H9 (cell line): ENCODE data around the gene ST6GALNAC3. TPM values are rescaled to one million over a fixed set of nuclear protein-coding genes. Genes with fewer than 3 reads are reported as not detected.

Source experiments
- DNase-seq: peaks from one replicate; pipeline ENCODE4 v3.0.0-alpha.2; 2017
- H2AFZ ChIP-seq: one replicate; pipeline ENCODE4 v1.6.1; 2013; ENCODE audit warnings: mild to moderate bottlenecking, low read length, control low read depth, moderate library complexity
- H2AK5ac ChIP-seq: 2 replicates; pipeline ENCODE4 v1.6.1; 2013; ENCODE audit warnings: low read length, control low read depth, mixed read lengths; ENCODE audit not compliant: insufficient read length
- H2BK120ac ChIP-seq: one replicate; pipeline ENCODE4 v1.6.1; 2013; ENCODE audit warnings: low read depth, mild to moderate bottlenecking, low read length, control low read depth, inconsistent platforms; ENCODE audit not compliant: poor library complexity, severe bottlenecking
- H2BK12ac ChIP-seq: 2 replicates; pipeline ENCODE4 v1.6.1; 2013; ENCODE audit warnings: low read length, control low read depth, mixed read lengths, low read depth; ENCODE audit not compliant: insufficient read length
- H2BK15ac ChIP-seq: 2 replicates; pipeline ENCODE4 v1.6.1; 2013; ENCODE audit warnings: low read depth, low read length, control low read depth
- H2BK20ac ChIP-seq: one replicate; pipeline ENCODE4 v1.6.1; 2013; ENCODE audit warnings: low read depth, mild to moderate bottlenecking, low read length, control low read depth, inconsistent platforms; ENCODE audit not compliant: poor library complexity, severe bottlenecking
- H2BK5ac ChIP-seq: 2 replicates; pipeline ENCODE4 v1.6.1; 2013; ENCODE audit warnings: low read length, control low read depth, mixed read lengths; ENCODE audit not compliant: insufficient read length
- H3K14ac ChIP-seq: 2 replicates; pipeline ENCODE4 v1.6.1; 2013; ENCODE audit warnings: low read length, control low read depth; ENCODE audit not compliant: insufficient read depth
- H3K18ac ChIP-seq: 2 replicates; pipeline ENCODE4 v1.6.1; 2013; ENCODE audit warnings: low read depth, mild to moderate bottlenecking, mixed read lengths, low read length, control low read depth; ENCODE audit not compliant: insufficient read length
- H3K23ac ChIP-seq: 2 replicates; pipeline ENCODE4 v1.6.1; 2013; ENCODE audit warnings: low read length, control low read depth, mixed read lengths, low read depth; ENCODE audit not compliant: insufficient read length
- H3K23me2 ChIP-seq: 2 replicates; pipeline ENCODE4 v1.6.1; 2013; ENCODE audit warnings: low read depth, mild to moderate bottlenecking, mixed read lengths, low read length, control low read depth; ENCODE audit not compliant: insufficient read length, poor library complexity, severe bottlenecking
- H3K27ac ChIP-seq: 2 replicates; pipeline ENCODE4 v1.5.1; 2013; ENCODE audit warnings: low read length, control low read depth, mixed read lengths, low read depth; ENCODE audit not compliant: insufficient read length
- H3K27me3 ChIP-seq: 2 replicates; pipeline ENCODE4 v1.6.1; 2013; ENCODE audit warnings: low read length, control low read depth, inconsistent platforms; ENCODE audit not compliant: insufficient read depth
- H3K4ac ChIP-seq: 2 replicates; pipeline ENCODE4 v1.6.1; 2013; ENCODE audit warnings: low read depth, mild to moderate bottlenecking, control low read depth, inconsistent platforms, low read length, moderate library complexity
- H3K4me1 ChIP-seq: 2 replicates; pipeline ENCODE4 v1.6.1; 2013; ENCODE audit warnings: low read length, control low read depth, inconsistent platforms; ENCODE audit not compliant: insufficient read depth
- H3K4me2 ChIP-seq: 2 replicates; pipeline ENCODE4 v1.6.1; 2013; ENCODE audit warnings: low read length, control low read depth, mixed read lengths; ENCODE audit not compliant: insufficient read length, insufficient read depth
- H3K56ac ChIP-seq: 2 replicates; pipeline ENCODE4 v1.6.1; 2013; ENCODE audit warnings: low read depth, mild to moderate bottlenecking, mixed read lengths, low read length, control low read depth; ENCODE audit not compliant: insufficient read length
- H3K79me1 ChIP-seq: 2 replicates; pipeline ENCODE4 v1.6.1; 2013; ENCODE audit warnings: low read depth, mild to moderate bottlenecking, moderate library complexity, low read length, control low read depth, inconsistent platforms; ENCODE audit not compliant: insufficient read depth, poor library complexity, severe bottlenecking
- H3K79me2 ChIP-seq: 2 replicates; pipeline ENCODE4 v1.6.1; 2013; ENCODE audit warnings: low read length, control low read depth, inconsistent platforms; ENCODE audit not compliant: insufficient read depth
- H3K9ac ChIP-seq: 2 replicates; pipeline ENCODE4 v1.6.1; 2013; ENCODE audit warnings: low read length, control low read depth, mixed read lengths; ENCODE audit not compliant: insufficient read length; ENCODE audit errors: extremely low read depth
- H3K9me3 ChIP-seq: one replicate; pipeline ENCODE4 v1.6.1; 2013; ENCODE audit warnings: low read depth, low read length, inconsistent platforms; ENCODE audit not compliant: control insufficient read depth
- H3T11ph ChIP-seq: one replicate; pipeline ENCODE4 v1.6.1; 2013; ENCODE audit warnings: mild to moderate bottlenecking, low read length, control low read depth, inconsistent platforms
- H4K20me1 ChIP-seq: one replicate; pipeline ENCODE4 v1.6.1; 2013; ENCODE audit not compliant: control insufficient read depth, insufficient read length, insufficient read depth
- H4K5ac ChIP-seq: 2 replicates; pipeline ENCODE4 v1.6.1; 2013; ENCODE audit warnings: low read depth, mild to moderate bottlenecking, mixed read lengths, low read length, control low read depth; ENCODE audit not compliant: insufficient read length
- H4K8ac ChIP-seq: replicated peaks from 2 replicates; pipeline ENCODE4 v1.6.1; 2013; ENCODE audit warnings: low read length, control low read depth, mixed read lengths, low read depth; ENCODE audit not compliant: insufficient read length
- H4K91ac ChIP-seq: 2 replicates; pipeline ENCODE4 v1.6.1; 2013; ENCODE audit warnings: low read depth, mild to moderate bottlenecking, moderate library complexity, mixed read lengths, low read length, control low read depth; ENCODE audit not compliant: insufficient read length
- H3K27ac Mint-ChIP-seq, 3 experiments: 2 replicates in 2 of 3; 3 replicates in 1 of 3; pipeline ENCODE4 v1.8.0; 2020 to 2021; ENCODE audit warnings: mixed read lengths in 3 of 3, mild to moderate bottlenecking in 1 of 3, moderate library complexity in 1 of 3
- H3K27me3 Mint-ChIP-seq: 2 replicates; pipeline ENCODE4 v1.8.0; 2021; ENCODE audit warnings: low read depth, mild to moderate bottlenecking, moderate library complexity, mixed read lengths
- H3K36me3 Mint-ChIP-seq, 3 experiments: 2 replicates in 2 of 3; 3 replicates in 1 of 3; pipeline ENCODE4 v1.8.0; 2020 to 2021; ENCODE audit warnings: low read depth in 3 of 3, mixed read lengths in 3 of 3; ENCODE audit not compliant: insufficient read depth in 1 of 3
- H3K4me1 Mint-ChIP-seq, 2 experiments: 2 replicates each; pipeline ENCODE4 v1.8.0; 2020; ENCODE audit warnings: mixed read lengths in 2 of 2
- H3K4me3 Mint-ChIP-seq, 2 experiments: 2 replicates in 1 of 2; 3 replicates in 1 of 2; pipeline ENCODE4 v1.8.0; 2020 to 2021; ENCODE audit warnings: mild to moderate bottlenecking in 2 of 2, mixed read lengths in 2 of 2, moderate library complexity in 1 of 2
- H3K9me3 Mint-ChIP-seq, 2 experiments: 2 replicates in 1 of 2; 3 replicates in 1 of 2; pipeline ENCODE4 v1.8.0; 2020; ENCODE audit warnings: mild to moderate bottlenecking in 2 of 2, mixed read lengths in 2 of 2, moderate library complexity in 1 of 2
- CTCF ChIP-seq: fragments of 200-600 bp; sonication (generic); conservative IDR thresholded peaks from 3 replicates; pipeline ENCODE4 v1.8.0; 2021; ENCODE audit warnings: antibody characterized with exemption, mild to moderate bottlenecking
- WGBS: extraction: QIAGEN DNeasy Blood & Tissue Kit; methylation state at CpG from one replicate; pipeline ENCODE4 v1.1.7; 2013; ENCODE audit warnings: missing lambda C conversion rate, low lambda C conversion rate, mixed read lengths; ENCODE audit not compliant: insufficient read length; ENCODE audit errors: extremely low coverage; 5-methylcytosine and 5-hydroxymethylcytosine counted together
- total RNA-seq: library from RNA; stranded (reverse); gene quantifications from 2 replicates; pipeline ENCODE4 v1.2.1, GENCODE V29; 2021

Gene ST6GALNAC3
- total RNA-seq, 1 experiment from 2014 or later: 11.2 TPM

- Histone ChIP-seq H4K5ac (no peak overlapping the region), H3K9ac (no peak overlapping the region), H2BK15ac (no peak overlapping the region), H2AK5ac (no peak overlapping the region), H2BK12ac (no peak overlapping the region), H3K9me3 (no peaks in the 10 kb centered on the region), H3K4me1 (no peaks in the 10 kb centered on the region; the same call in 1 of the 2 replicates), H3K4me2 (no peak overlapping the region), H3K23me2 (no peaks in the 10 kb centered on the region), H2BK120ac (no peak overlapping the region), H3K27me3 (no peaks in the 10 kb centered on the region), H3K14ac (no peak overlapping the region), H4K20me1 (no peaks in the 10 kb centered on the region), H2AFZ (no peak overlapping the region), H4K8ac (no peak overlapping the region), H3K18ac (no peak overlapping the region), H3K23ac (no peak overlapping the region), H3K56ac (no peak overlapping the region), H3K79me2 (no peaks in the 10 kb centered on the region), H3K4ac (no peak overlapping the region), H3K27ac (no peak overlapping the region), H3K79me1 (no peaks in the 10 kb centered on the region), H4K91ac (no peak overlapping the region), H2BK20ac (no peak overlapping the region), H3T11ph (no peak overlapping the region), H2BK5ac (no peak overlapping the region)
- H3K36me3 Mint-ChIP-seq: no peaks in the 10 kb centered on the region
- WGBS: no CpG with 5 or more reads among the region's 3 CpGs
- no peak overlapping the region for H3K4me3 Mint-ChIP-seq
- no peaks in the 10 kb centered on the region for H3K9me3 Mint-ChIP-seq
- no peak for DNase-seq
- TF ChIP-seq CTCF: no peak
- H3K27ac Mint-ChIP-seq: no peak overlapping the region
- peaks cover 10 to 12% of the 10 kb centered on the region in 2 experiments for H3K4me1 Mint-ChIP-seq
- peaks cover 24% of the 10 kb centered on the region for H3K27me3 Mint-ChIP-seq
Observed at GRCh38 chr1:76408303-76408702, 333.8 kb downstream of the ST6GALNAC3 start.
